ENCODE results near the gene TDRD3.

- TF ChIP-seq CTCF (conservative IDR thresholded peaks at IDR 0.05; ENCODE audit: low read depth, low read length), result no peak
- no peak for TF ChIP-seq EZH2 (IDR thresholded peaks at IDR 0.05; ENCODE audit: low read length, unreplicated experiment)
- no peak for TF ChIP-seq EZH2phosphoT487 (IDR thresholded peaks at IDR 0.05; ENCODE audit: borderline replicate concordance, low read length)
These were observed 38.8 kb downstream of the TDRD3 start for GRCh38 chr13:60435762-60436374.
